Thyroid gland (tissue), 4 donors: ENCODE results near the gene KIAA0232. TPM values are rescaled to one million over a fixed set of nuclear protein-coding genes. Genes with fewer than 3 reads are reported as not detected.

Experiments
- DNase-seq, 2 donors: peaks; one replicate each; pipeline ENCODE4 v3.0.0-alpha.2; 2019
- H3K27ac ChIP-seq, 3 donors: fragments of 200-600 bp; sonication (generic); 1 replicate in 2 of 3; 2 replicates in 1 of 3; pipeline ENCODE4 v1.5.1; 2016 to 2019; ENCODE audit warnings: mild to moderate bottlenecking in 1 of 3, moderate library complexity in 1 of 3
- H3K27me3 ChIP-seq: fragments of 200-600 bp; sonication (generic); one replicate; pipeline ENCODE4 v1.5.1; 2019
- H3K36me3 ChIP-seq, 2 donors: fragments of 200-600 bp; sonication (generic); one replicate each; pipeline ENCODE4 v1.5.1; 2016 to 2019
- H3K4me1 ChIP-seq, 2 donors: fragments of 200-600 bp; sonication (generic); one replicate each; pipeline ENCODE4 v1.5.1; 2017 to 2019
- H3K4me3 ChIP-seq, 3 donors: fragments of 200-600 bp; sonication (generic); replicated peaks in 1 of 3; 1 replicate in 2 of 3; 2 replicates in 1 of 3; pipeline ENCODE4 v1.5.1; 2016; ENCODE audit warnings: mild to moderate bottlenecking in 1 of 3
- H3K9me3 ChIP-seq: fragments of 200-600 bp; sonication (generic); one replicate; pipeline ENCODE4 v1.5.1; 2017
- CTCF ChIP-seq, 6 experiments: fragments of 200-600 bp in 3 of 6; fragments of 450-650 bp in 3 of 6; sonication (generic) in 3 of 6; IDR thresholded peaks; one replicate each; pipeline ENCODE4 v1.5.1; 2016 to 2019; ENCODE audit warnings: antibody characterized with exemption in 6 of 6, mild to moderate bottlenecking in 2 of 6, inconsistent platforms in 1 of 6, moderate library complexity in 1 of 6
- POLR2A ChIP-seq, 2 donors: fragments of 450-650 bp; IDR thresholded peaks; one replicate each; pipeline ENCODE4 v1.6.1; 2017; ENCODE audit warnings: antibody characterized with exemption in 2 of 2, mild to moderate bottlenecking in 2 of 2, moderate library complexity in 1 of 2
- whole genome bisulfite sequencing, 2 donors: methylation state at CpG; one replicate each; pipeline ENCODE4 v1.1.5; 2017; 5-methylcytosine and 5-hydroxymethylcytosine counted together
- intact Hi-C: fragments of 100-400 bp; cut with DNase I; formaldehyde crosslinking; loops from one replicate; pipeline ENCODE4 v1.15.1; 2023
- total RNA-seq, 4 donors: library from RNA; depleted of rRNA; stranded (reverse); fragments of >200 nt; gene quantifications; one replicate each; pipeline ENCODE4 v1.2.3, GENCODE V29; 2016

Gene KIAA0232
- total RNA-seq, 4 donors from 2014 or later, result 37.1 to 73.2 (median 50.6) TPM

- Histone ChIP-seq H3K27ac (peak overlapping the region in 2 of 3 donors; percentile 82), H3K4me1 (peaks cover 24 to 37% of the 10 kb centered on the region in 2 donors), H3K9me3 (no peaks in the 10 kb centered on the region), H3K4me3 (no peak overlapping the region), H3K27me3 (no peaks in the 10 kb centered on the region), H3K36me3 (no peaks in the 10 kb centered on the region)
- TF ChIP-seq CTCF (IDR thresholded peaks at IDR 0.05), result peak in 1 of 6 experiments; percentile 8
- TF ChIP-seq POLR2A (IDR thresholded peaks at IDR 0.05), result no peak
- intact Hi-C loops, result no loop called here
- 80 to 84% methylated on average over 10 of the region's 10 CpGs for WGBS, 2 donors
- DNase-seq, result peak in 1 of 2 donors; percentile 15
Observed at GRCh38 chr4:6772223-6772928, 10.2 kb upstream of the KIAA0232 start.

- no peaks in the 10 kb centered on the region for H3K36me3 ChIP-seq
- no peak overlapping the region for H3K4me3 ChIP-seq
- peak in 1 of 2 donors; percentile 37 for TF ChIP-seq POLR2A (IDR thresholded peaks at IDR 0.05)
- no peak for TF ChIP-seq CTCF (IDR thresholded peaks at IDR 0.05)
- peaks cover 24 to 37% of the 10 kb centered on the region in 2 donors for H3K4me1 ChIP-seq
- 65 to 76% methylated on average over 6 of the region's 6 CpGs for WGBS, 2 donors
- H3K27ac ChIP-seq, result peak overlapping the region in 2 of 3 donors; percentile 82
- H3K9me3 ChIP-seq, result no peaks in the 10 kb centered on the region
- intact Hi-C loops, result no loop called here
- peak; percentile 57 to 66 for DNase-seq
- H3K27me3 ChIP-seq, result no peaks in the 10 kb centered on the region
Observed at GRCh38 chr4:6773106-6773505, 9.4 kb upstream of the KIAA0232 start.

- no peaks in the 10 kb centered on the region for H3K9me3 ChIP-seq
- no peak for DNase-seq
- intact Hi-C loops, result no loop called here
- WGBS, 2 donors, result 90 to 94% methylated on average over 16 of the region's 16 CpGs
- H3K4me3 ChIP-seq, result no peak overlapping the region
- H3K36me3 ChIP-seq, result no peaks in the 10 kb centered on the region
- peaks cover 24 to 37% of the 10 kb centered on the region in 2 donors for H3K4me1 ChIP-seq
- H3K27ac ChIP-seq, result peak overlapping the region in 2 of 3 donors; percentile 82
- TF ChIP-seq POLR2A (IDR thresholded peaks at IDR 0.05) (no peak), CTCF (IDR thresholded peaks at IDR 0.05) (no peak)
- no peaks in the 10 kb centered on the region for H3K27me3 ChIP-seq
Observed at GRCh38 chr4:6773616-6774540, 8.6 kb upstream of the KIAA0232 start.

- DNase-seq, result no peak
- no peak overlapping the region for H3K27ac ChIP-seq
- no peak overlapping the region for H3K4me3 ChIP-seq
- TF ChIP-seq CTCF (IDR thresholded peaks at IDR 0.05), result no peak
- no peak for TF ChIP-seq POLR2A (IDR thresholded peaks at IDR 0.05)
- H3K4me1 ChIP-seq, result peaks cover 24 to 33% of the 10 kb centered on the region in 2 donors
- intact Hi-C loops, result no loop called here
- WGBS, 2 donors, result 64 to 76% methylated on average over 7 of the region's 7 CpGs
- H3K27me3 ChIP-seq, result no peaks in the 10 kb centered on the region
- no peaks in the 10 kb centered on the region for H3K36me3 ChIP-seq
- no peaks in the 10 kb centered on the region for H3K9me3 ChIP-seq
Observed at GRCh38 chr4:6775746-6776145, 6.8 kb upstream of the KIAA0232 start.
